H1 (cell line): ENCODE measurements around the gene STAP2. TPM values are rescaled to one million over a fixed set of nuclear protein-coding genes. Genes with fewer than 3 reads are reported as not detected.
A peak's percentile ranks its signal among the peaks of the same experiment; 100 is the strongest.

ENCODE experiments used
- BACH1 ChIP-seq: IDR thresholded peaks from 2 replicates; pipeline ENCODE4 v1.6.1; 2012; ENCODE audit warnings: low read length, improper control_type of control experiment
- BCL11A ChIP-seq, 2 experiments: IDR thresholded peaks; one replicate each; pipeline ENCODE4 v1.6.1; 2011; ENCODE audit warnings: low read depth in 2 of 2, low read length in 2 of 2, mild to moderate bottlenecking in 2 of 2
- CBX5 ChIP-seq: fragments of 300-800, 300-1000 bp; sonication (generic); IDR thresholded peaks from 2 replicates; pipeline ENCODE4 v1.7.1; 2016; ENCODE audit warnings: antibody characterized with exemption, low read length, low read depth
- EGR1 ChIP-seq: IDR thresholded peaks from 2 replicates; pipeline ENCODE4 v1.6.1; 2011; ENCODE audit warnings: low read depth, low read length, borderline replicate concordance
- GTF2F1 ChIP-seq: IDR thresholded peaks from 2 replicates; pipeline ENCODE4 v1.6.1; 2012; ENCODE audit warnings: low read depth, low read length, improper control_type of control experiment, borderline replicate concordance
- KDM1A ChIP-seq: fragments of 200-600, 300-600 bp; sonication (generic); IDR thresholded peaks from 2 replicates; pipeline ENCODE4 v1.7.1; 2016; ENCODE audit warnings: mild to moderate bottlenecking, low read length, borderline replicate concordance
- KDM5A ChIP-seq: fragments of 200-600 bp; IDR thresholded peaks from 2 replicates; pipeline ENCODE4 v1.7.1; 2012; ENCODE audit warnings: mild to moderate bottlenecking, low read length, inconsistent platforms, mixed read lengths
- MAFK ChIP-seq: IDR thresholded peaks from 2 replicates; pipeline ENCODE4 v1.6.1; 2012; ENCODE audit warnings: low read depth, mild to moderate bottlenecking, improper control_type of control experiment, low read length
- SP2 ChIP-seq: IDR thresholded peaks from 2 replicates; pipeline ENCODE4 v1.6.1; 2012; ENCODE audit warnings: mild to moderate bottlenecking, low read length, inconsistent platforms
- TAF7 ChIP-seq: optimal IDR thresholded peaks from 2 replicates; pipeline ENCODE3; 2011; ENCODE audit warnings: low read depth, mild to moderate bottlenecking, inconsistent platforms, low read length, moderate library complexity, borderline replicate concordance
- TEAD4 ChIP-seq: IDR thresholded peaks from 2 replicates; pipeline ENCODE4 v1.6.1; 2012; ENCODE audit warnings: low read depth, low read length, inconsistent platforms, mixed read lengths
- polyA plus RNA-seq, 7 experiments: library from polyadenylated mRNA; depleted of rRNA in 3 of 7; stranded (reverse) in 5 of 7; unstranded in 2 of 7; fragments of >200 nt in 5 of 7; fragments of 200-250 nt in 2 of 7; gene quantifications; 1 replicate in 5 of 7; 2 replicates in 1 of 7; 4 replicates in 1 of 7; pipeline versions ENCODE4 v1.2.1 to v1.2.3, GENCODE V29; 2011 to 2013; ENCODE audit warnings: missing spikeins in 2 of 7, mixed read lengths in 2 of 7
- total RNA-seq: library from RNA; stranded (reverse); fragmentation: NEBNext Ultra II Directional; extraction: Animal tissue kit (Norgen Biotek cat#: 25700); gene quantifications from 2 replicates; pipeline ENCODE4 v1.2.1, GENCODE V29; 2021
- TF ChIP-seq, protein P1 (sequence below), 3 experiments: IDR thresholded peaks; 1 replicate in 2 of 3; 2 replicates in 1 of 3; pipeline versions ENCODE4 v1.5.1 to v1.6.1; 2011; ENCODE audit warnings: low read length in 3 of 3, mild to moderate bottlenecking in 3 of 3, inconsistent platforms in 2 of 3, low read depth in 1 of 3, moderate library complexity in 1 of 3; ENCODE audit not compliant: insufficient read depth in 1 of 3; ENCODE audit errors: control extremely low read depth in 1 of 3
- TF ChIP-seq, protein P2 (sequence below): IDR thresholded peaks from 2 replicates; pipeline ENCODE4 v1.6.1; 2012; ENCODE audit warnings: inconsistent platforms

The STAP2 gene
- total and polyA plus RNA-seq, 2 of the 8 experiments (the other 6 are each of a cell fraction or from before 2014, with no cell fraction given): 15.3 to 37.3 TPM

DNA sequence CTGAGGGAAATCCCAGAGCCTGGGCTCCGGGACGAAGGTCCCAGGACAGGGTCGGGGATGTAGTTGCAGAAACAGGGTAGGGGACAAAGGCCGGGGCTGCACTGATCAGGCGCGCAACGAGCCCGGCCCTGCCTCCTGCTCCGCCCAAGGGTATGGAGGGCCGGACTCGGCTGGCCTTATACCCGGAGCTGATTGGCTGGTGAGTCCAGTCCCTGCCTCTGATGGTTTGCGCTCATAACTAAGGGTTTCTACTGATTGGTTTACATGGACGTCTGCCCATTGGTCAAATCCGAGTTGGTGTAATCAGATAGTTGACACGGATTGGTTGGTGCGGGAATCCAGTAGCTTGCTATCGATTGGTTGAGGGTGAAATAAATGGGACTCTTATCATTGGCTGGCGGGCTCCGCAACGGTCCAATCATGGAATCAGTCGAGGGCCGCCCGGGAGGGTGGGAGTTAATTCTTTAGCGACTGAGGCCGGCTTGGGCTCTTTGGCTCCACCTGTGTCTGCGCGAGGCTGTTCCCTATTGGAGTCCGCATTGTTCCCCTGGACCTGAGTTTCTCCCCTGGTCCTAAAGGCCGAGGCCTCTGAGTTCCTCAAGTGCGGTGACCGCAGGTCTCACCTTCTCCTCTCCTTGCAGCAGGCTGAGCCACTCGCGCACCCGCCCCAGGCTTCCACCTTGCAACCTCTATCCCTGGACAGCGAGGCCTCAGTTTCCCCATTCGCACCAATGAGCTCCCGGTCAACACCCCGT is 4.2 kb upstream of the STAP2 start (continued):
- TF ChIP-seq KDM1A (0 out of 2 replicates have a peak, but pooled peaks have one; percentile 52), BCL11A (IDR thresholded peaks at IDR 0.05; ENCODE audit: low read depth in 2 of 2, low read length in 2 of 2) (no peak), TAF7 (peak; percentile 91), SP2 (peak; percentile 60), BACH1 (peak; percentile 73), KDM5A (no peak), TEAD4 (no peak), MAFK (peak; percentile 56; the same call in 1 of the 2 replicates), CBX5 (no peak), EGR1 (no peak), GTF2F1 (peak; percentile 50; the same call in 1 of the 2 replicates)
- TF ChIP-seq, protein P1, sequence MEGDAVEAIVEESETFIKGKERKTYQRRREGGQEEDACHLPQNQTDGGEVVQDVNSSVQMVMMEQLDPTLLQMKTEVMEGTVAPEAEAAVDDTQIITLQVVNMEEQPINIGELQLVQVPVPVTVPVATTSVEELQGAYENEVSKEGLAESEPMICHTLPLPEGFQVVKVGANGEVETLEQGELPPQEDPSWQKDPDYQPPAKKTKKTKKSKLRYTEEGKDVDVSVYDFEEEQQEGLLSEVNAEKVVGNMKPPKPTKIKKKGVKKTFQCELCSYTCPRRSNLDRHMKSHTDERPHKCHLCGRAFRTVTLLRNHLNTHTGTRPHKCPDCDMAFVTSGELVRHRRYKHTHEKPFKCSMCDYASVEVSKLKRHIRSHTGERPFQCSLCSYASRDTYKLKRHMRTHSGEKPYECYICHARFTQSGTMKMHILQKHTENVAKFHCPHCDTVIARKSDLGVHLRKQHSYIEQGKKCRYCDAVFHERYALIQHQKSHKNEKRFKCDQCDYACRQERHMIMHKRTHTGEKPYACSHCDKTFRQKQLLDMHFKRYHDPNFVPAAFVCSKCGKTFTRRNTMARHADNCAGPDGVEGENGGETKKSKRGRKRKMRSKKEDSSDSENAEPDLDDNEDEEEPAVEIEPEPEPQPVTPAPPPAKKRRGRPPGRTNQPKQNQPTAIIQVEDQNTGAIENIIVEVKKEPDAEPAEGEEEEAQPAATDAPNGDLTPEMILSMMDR (IDR thresholded peaks at IDR 0.05; ENCODE audit: control extremely low read depth in 1 of 3, insufficient read depth in 1 of 3, low read depth in 1 of 3, low read length in 3 of 3): peak; percentile 23 to 50 (median 35); a peak in 3 of 4 replicates
- TF ChIP-seq, protein P2, sequence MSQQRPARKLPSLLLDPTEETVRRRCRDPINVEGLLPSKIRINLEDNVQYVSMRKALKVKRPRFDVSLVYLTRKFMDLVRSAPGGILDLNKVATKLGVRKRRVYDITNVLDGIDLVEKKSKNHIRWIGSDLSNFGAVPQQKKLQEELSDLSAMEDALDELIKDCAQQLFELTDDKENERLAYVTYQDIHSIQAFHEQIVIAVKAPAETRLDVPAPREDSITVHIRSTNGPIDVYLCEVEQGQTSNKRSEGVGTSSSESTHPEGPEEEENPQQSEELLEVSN: 0 out of 2 replicates have a peak, but pooled peaks have one; percentile 13
